HG03558 (cell line): Measurements from ENCODE around the gene L3MBTL4.
A peak's percentile ranks its signal among the peaks of the same experiment; 100 is the strongest.

Experiments
- ATAC-seq: cut with Tn5 transposase; IDR thresholded peaks from one replicate; pipeline ENCODE4 v1.9.1; 2021; ENCODE audit warnings: moderate number of reproducible peaks; ENCODE audit not compliant: unreplicated experiment; ENCODE audit errors: extremely low read depth

The L3MBTL4 gene

DNA sequence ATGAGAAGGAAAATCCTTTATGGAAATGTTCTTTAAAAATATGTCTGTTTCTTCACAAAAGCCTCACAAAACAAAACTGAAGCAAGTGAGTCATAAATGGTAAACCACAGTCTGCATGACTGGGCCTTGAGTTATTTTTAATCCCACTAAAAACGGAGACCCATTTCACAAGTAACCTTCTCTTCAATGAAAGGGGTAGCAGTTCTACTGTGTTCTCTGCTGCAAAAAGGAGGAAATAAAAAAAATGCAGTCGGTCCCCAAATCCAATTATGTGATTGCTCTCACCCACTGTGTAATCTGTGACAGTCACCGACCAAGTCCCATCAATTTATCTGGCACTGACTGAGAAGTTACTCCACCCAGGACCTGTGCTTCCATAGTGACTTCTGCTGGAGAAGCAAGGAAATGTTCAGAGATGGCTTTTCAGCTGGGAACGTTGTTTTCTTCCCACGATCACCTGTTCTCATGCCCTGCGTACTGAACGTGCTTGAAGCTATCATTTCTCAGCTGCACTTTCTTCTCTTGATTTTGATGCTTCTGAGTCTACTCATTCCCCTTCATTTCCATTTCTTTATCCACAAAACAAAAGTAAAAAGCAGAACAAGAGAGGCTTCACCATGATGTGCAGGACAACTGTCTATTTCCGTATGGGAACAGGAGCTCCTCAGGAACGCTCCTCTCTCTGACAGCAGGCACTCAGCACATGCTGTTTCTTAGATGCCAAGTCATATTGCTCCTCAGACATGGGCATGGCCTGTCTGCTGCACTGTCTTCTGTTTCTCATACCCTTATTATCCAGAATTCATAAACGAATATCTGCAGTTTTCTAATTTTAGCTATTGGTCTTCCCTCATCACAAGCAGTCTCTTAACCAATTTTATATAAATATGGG lies 439.4 kb downstream of the L3MBTL4 start:
- ATAC-seq: peak; percentile 53

DNA sequence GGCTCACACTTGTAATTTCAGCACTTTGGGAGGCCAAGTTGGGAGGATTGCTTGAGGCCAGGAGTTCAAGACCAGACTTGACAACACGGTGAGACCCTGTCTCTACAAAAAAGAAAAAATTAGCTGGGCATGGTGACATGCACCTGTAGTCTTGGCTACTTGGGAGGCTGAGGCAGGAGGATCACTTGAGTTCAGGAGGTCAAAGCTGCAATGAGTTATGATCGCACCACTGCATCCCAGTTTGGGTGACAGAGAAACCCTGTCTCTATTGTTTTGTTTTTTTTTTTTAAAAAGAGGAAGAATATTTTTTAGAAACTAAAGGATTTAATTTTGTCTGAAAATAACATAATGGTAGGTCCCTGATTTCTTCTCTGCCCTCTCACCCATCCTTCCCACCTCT lies 440.0 kb downstream of the L3MBTL4 start:
- ATAC-seq: peak; percentile 3

DNA sequence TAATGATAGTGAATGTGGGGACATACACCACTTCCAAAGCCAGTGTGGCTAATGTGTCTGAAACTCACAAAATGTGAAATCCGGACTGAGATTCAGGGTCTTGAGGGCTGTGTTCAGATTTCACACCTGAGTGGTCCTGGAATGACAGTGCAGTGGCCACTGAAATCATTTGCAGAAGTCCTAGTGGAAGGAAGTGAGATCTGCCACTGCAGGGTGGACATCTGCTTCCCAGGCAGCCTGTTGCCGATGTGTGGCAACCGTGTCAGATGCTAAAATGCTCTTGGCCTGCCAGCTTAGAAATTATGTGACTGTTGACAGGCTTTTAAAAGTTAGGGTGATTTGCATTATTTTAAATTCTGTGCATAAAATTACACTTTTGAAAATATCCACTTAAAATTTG lies 441.6 kb downstream of the L3MBTL4 start:
- no peak for ATAC-seq

DNA sequence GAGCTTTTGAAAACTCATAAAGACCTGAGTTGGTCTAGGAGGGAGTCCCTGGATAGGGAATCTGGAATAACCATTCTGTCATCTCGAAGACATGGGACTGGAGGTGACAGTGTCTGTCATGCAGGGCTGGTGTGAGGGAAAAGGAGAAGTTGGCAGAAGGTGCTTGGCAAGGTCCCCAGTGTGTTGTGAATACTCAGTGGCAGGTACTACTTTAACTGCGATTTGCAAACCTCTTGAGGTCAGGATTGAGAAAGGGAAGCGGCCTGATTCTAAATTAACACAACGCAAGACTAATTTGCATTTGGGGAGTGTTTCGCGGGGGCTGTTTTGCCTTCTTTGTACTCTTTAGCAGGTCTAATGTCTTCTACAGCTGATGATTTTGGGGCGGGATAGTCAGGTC lies 442.4 kb downstream of the L3MBTL4 start:
- ATAC-seq: no peak

DNA sequence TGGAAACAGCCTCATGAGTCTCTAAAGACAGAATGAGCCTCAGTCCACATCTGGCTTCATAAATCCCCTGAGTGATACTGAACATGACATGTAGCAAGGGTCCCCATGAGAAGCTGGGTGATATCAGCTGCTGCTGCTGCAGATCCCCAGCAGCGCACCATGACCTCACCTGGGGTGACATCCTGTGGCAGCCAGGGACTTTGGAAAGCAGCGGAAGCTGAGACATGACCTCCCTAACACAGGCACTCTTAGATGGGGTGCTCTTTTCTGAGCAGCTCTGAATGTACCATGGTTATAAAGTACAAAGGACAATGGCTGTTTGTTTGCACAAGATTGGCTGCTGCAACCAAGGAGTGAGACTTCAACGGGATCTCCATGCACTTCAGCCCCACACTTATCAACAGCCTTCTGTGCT lies 444.7 kb downstream of the L3MBTL4 start:
- no peak for ATAC-seq

DNA sequence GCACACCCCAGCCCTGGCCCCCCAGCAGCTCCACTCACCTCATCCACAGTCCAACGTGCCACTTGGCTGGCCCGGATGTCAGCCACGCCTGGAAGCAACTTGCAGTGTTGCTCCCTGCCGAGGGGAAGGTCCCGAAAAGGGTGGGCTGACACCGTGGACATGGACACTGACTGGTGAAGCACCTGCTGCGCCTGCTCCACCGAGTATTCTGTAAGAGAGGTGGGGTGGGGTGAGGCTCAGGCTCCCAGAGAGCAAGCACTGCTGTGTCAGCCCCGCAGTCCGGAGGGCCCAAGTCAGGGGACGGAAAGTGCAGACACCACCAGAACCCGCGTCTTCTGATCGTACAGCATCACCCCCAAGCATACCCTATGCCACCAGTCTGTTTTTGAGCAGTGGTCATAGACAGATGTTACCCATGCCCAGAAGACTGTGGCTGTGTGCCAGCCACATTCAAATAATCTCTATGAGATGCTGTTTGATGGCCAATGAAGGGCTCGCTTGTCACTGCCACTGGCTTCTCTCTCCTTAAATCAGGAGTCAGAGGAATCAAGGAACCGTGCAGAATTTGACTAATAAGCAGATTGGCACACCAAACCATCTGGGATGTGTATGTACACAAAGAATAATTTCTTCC lies 445.2 kb downstream of the L3MBTL4 start:
- ATAC-seq: no peak

DNA sequence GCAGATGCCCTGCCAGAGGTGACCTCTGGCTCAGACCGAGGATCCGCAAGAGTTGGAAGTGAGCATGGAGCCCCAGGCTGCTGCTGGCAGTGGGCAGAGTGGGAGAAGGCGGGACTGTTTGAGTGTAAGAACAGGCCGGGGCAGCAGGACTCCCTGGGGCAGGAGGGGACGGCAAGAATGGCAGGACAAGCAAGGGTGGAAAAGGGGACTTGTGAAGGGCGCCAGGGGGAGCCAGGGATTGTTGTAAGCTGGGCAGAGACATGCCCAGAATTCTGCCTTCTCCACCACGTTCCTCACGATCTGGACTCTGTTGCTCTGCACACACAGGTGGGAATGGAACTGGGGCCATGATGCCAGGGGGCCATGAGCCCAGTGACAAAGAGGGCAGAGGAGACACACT lies 447.0 kb downstream of the L3MBTL4 start:
- ATAC-seq: no peak

DNA sequence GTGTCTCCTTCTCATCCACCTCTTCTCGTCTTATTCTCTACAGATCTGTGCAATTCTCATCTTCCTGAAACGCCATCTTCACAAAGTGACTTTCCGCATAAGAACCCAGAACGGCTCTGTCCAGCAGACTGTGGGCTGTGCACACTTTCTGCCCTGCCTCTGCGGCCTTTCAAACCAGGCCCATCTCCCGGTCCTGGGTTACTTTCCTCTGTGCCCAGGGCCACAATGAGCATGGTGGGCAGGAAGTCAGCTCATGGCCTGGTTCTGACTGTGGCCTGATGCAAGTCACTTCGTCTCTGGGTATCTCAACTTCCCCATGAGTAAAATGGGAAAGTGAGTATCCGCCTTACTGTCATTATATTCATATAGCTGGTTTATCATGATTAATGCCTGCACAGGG lies 447.7 kb downstream of the L3MBTL4 start:
- ATAC-seq: no peak

DNA sequence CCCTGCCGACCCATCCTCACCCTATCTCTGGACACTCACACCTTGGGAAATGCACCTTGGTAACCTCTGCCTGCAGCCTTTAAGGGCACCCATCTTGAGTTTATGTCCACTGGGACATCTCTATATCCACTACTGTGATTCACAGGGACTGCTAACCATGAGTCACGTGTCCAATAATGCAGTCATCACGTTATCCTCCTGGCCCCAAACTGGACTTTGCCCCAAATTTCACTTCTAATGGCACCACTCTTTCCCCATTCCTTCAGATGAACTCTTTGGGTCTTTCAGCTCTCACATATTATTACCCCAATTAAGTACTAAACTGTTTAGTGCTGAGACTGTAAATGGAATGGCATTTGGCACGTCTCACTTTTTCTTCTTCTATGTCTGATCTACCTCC lies 448.2 kb downstream of the L3MBTL4 start:
- ATAC-seq: no peak

DNA sequence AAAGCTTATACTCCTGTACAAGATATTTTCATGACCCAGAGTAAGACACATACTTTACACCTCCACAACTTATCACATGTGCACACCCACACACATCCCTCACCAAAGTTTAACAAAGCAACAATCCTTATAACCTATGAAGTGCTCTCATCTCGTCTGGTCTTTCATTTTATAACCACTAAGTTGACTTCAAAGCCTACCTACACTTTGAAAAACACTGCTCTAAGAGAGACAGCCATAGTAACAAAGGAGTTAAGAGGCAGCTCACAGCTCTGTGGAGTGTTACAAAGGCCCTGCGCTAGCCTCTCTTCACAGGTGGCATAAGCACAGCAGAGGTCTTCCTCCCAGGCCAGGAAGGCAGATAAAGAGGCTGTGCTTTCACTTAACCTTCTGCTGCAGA lies 449.7 kb downstream of the L3MBTL4 start:
- ATAC-seq: no peak

DNA sequence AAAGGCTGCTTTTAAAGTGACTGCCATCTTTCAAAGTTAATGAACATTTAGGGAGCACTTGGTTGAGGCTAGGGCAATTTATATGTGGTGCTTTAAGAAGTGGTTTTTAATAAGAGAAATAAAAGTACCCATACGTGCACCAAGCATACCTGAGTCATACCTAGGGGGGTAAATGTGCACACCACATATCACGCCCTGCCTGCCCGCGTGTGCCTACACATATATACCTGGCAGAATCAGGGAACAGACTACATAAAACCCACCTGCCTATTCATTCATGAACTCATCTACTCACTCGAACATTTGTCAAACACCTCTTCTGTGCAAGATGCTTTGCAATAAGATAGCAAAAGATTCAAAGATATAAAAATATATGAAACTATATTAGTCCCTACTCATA lies 450.1 kb downstream of the L3MBTL4 start:
- no peak for ATAC-seq

DNA sequence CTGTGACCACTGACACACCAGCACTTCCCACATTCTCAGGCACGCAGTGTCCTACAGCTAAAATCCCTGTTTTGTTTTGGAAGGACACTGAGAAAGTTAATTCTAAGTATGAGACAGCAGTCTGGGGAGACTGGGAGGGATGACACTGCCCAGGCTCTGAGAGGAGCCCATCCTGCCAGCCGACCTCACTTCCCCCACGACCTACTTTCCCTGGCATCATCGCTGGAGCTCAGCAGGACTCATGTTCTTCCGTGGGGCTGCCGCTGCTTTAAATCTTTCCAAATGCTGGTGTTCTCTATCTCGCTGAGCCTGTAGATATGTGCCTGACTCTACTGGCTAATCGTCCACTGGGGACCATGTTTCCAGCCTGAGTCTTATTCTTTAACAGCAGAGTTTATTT lies 450.6 kb downstream of the L3MBTL4 start:
- no peak for ATAC-seq

DNA sequence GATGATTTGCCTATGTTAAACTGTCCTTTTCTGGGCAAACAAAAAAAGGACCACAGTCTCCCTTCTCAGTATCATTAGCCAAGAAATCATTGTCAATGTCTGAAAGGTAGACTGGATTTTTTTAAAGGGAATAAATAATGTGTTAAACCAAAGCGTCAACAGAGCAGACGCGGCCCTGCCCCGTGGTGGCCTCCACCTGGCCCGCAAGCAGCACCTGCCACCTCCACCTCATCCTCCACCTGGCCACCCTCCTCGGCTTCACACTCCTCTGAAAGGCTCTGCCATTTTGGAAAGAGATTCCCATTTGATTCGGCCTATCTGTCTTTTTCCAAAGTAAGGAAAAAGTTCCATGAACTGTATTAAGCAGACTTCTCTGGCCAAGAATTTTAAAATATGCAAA lies 451.4 kb downstream of the L3MBTL4 start:
- no peak for ATAC-seq

DNA sequence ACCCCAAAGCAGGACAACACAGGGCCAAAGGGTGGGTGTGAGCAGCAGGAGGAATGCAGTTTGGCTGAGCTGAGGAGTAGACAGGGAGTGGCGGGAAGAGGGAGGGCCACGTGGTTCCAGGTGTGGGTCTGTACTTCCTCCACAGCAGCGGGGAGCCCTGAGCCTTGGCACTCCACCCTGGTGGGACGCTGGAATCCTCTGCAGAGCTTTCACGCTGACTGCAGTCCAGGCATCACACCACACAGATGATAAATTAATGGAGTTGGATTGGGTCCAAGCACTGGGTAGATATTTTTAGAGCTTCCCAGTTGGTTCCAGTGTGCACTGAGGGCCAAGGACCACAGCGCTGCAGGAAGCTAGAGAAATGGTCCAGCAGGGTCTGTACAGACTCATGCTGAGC lies 452.3 kb downstream of the L3MBTL4 start:
- ATAC-seq: no peak

DNA sequence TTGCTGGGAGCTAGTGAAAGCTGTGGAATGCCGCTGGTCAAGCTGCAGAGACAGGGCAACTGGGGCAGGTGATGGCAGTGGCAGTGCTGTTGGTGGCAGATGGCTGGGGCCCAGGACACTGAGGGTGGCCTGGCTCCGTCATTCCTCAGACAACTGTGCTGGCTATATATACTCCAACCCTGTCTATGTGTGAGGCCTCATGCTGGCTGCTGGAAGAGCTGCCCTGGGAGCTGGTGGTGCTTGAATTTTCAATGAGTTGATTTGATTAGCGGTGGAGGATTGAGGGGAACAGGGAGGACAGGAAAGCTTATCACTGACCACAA lies 452.9 kb downstream of the L3MBTL4 start:
- no peak for ATAC-seq

DNA sequence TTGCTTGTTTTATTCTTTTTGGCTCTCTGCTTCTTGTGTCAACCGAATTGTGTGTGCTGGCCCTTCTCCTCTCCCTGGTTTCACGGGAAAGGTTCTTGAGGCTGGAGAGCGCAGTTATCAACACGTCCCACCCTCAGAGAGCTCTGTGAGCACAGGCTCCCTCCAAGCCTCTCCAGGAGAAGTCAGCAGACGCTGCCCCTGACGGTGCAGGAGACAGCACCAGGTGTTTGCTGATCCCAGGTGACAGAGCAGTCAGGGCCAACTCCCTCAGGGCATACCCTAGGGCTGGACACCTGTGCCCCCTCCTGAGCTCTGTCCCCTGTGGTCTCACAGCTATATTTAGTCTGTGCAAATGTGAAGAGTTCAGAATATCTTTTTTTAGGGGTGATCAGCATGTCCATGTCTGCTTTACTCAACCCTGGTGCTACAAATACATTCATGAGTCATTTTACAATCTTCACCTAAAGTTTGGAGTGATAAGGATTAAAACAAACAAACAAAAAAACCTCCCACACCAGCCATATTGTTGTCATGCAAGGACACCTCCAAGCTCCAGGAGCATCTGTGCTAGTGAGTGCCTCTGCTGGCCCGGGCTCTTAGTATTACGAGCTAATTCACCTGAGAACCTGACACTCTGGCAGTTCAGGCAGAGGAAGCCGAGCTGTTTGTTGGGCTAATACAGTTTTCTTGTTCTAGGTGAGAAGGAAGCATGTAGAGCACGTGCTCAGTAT lies 453.4 kb downstream of the L3MBTL4 start:
- no peak for ATAC-seq

DNA sequence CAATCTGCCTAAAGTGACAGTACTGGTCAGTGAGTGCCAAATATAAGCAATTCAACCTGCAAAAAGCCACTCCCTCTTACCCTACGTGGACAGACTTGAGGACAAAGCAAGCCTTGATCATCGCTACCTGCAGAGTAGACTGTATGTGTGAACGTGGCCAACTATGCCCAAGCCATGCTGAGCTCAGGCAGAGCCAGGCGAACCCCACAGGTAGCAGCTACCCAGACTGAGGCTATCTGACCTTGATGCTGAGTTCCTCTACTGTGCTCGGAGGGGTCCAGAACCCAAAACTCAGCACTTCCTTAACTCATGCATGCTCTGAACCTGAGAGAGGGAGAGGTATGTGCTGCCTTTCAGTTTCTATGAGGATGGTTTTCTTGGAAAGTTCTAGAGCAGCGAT lies 455.9 kb downstream of the L3MBTL4 start:
- ATAC-seq: no peak

DNA sequence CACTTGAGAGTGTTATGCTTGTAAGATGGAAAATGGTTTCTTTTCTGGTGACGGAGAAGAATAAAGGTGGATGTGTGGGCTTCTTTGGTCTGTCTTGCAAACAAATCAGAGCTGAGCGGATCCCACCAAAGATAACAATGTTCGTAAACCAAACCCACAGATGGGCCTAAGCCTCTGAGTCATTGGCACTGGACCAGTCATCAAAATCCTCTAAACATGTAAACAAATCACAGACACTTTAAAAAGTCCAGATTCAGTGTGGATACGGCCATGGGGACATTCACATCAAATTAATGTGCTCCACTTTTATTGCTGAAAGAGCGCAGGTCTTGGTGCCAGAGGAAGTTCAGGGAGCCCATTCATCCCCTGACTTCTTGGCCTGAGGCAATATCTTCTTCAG lies 458.9 kb downstream of the L3MBTL4 start:
- no peak for ATAC-seq

DNA sequence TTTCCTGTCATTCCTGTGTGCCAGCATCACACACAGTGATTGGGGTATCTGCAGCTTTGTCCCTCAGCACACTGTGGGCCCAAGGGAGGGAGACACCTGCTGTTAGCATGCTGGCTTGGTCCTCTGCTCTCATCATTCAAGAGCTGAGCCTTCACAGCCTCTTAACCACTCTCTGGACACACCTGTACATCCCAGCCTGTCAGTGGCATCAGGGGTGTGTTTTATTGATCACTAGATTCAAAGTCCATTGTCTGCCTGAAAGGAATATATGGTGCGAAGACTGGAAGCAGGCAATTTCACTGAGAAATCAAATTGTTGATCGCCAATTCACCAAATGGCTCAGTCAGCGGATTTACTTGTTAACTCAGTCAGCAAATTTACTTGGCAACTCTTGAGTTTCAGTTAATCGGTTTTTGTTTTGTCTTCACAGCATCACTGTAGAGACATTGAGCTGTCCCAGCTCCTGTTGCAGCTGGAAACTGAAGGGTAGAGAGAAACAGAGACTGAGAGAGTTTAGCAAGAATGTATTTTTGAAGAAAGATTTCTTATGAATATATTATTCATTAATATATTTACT lies 463.1 kb downstream of the L3MBTL4 start:
- no peak for ATAC-seq

DNA sequence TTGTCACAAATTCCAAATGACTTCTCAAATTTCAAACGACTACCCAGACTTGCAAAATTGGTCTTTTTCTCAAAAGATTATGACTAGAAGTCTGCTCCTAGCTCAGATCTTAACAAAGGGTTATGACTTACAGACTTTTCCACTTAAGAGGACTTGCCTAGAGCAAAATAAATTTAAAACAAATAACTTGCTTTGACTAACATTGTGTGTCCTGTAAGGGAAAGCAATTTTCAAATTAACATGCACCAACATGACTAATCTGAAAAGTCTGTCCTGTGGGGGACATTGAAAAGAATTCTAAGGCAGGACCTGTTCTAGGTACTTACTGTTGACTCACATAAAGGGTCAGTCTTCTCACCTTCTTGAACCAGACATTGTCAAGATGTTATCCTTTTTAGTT lies 465.9 kb downstream of the L3MBTL4 start:
- no peak for ATAC-seq

DNA sequence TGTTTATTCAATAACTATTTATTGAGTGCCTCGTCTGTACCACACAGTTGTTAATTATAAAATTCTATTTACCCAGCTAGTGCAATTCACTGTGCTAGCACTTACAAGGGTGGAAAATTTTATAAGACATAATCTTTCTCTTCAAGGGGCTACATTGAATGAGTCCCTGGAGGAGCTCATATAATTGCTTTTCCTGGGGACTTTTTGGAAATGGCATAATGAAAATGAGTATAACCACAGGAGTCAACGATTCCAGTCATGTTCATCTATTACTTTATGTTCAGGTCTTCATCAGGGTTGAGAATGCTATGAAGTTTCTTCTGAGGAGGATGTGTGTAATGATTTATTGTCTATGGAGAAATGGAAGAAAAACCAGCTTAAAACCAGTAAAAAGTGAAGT lies 466.5 kb downstream of the L3MBTL4 start:
- ATAC-seq: no peak
